ENCODE measurements around the gene GRIPAP1. TPM values are rescaled to one million over a fixed set of nuclear protein-coding genes. Genes with fewer than 3 reads are reported as not detected.

GRIPAP1 gene
- total RNA-seq, 2 donors from 2014 or later: 26.9 to 62.4 TPM

GRCh38 chrX:48957827-48958634 is 44.0 kb downstream of the GRIPAP1 start:
- Histone ChIP-seq H3K9me3 (no peaks in the 10 kb centered on the region), H3K4me1 (replicated peaks) (no peaks in the 10 kb centered on the region), H3K4me3 (peak overlapping the region; percentile 52 to 53), H3K27me3 (replicated peaks; ENCODE audit: insufficient read depth) (no peaks in the 10 kb centered on the region), H3K36me3 (no peaks in the 10 kb centered on the region), H3K27ac (peak overlapping the region; percentile 93 to 95)
- TF ChIP-seq POLR2AphosphoS5 (IDR thresholded peaks at IDR 0.05): peak; percentile 79
- peak; percentile 47 for TF ChIP-seq POLR2A (IDR thresholded peaks at IDR 0.05)
- peak in 1 of 4 experiments; percentile 11 for TF ChIP-seq CTCF (IDR thresholded peaks at IDR 0.05)
- intact Hi-C loops (cut with DNase I): loop anchor here (1.0 to 5.0 kb wide), 2 partner anchors 61 to 85 kb away; partner anchors contain the start of genes PQBP1, TFE3 and TIMM17B
- peak; percentile 96 for DNase-seq (ENCODE audit: low spot score)
- WGBS: under 1% methylated on average over 46 of the region's 66 CpGs

GRCh38 chrX:48957477-48957826 is 44.6 kb downstream of the GRIPAP1 start, which contains the start of gene OTUD5:
Gene OTUD5 (minus strand): TSS chrX:48957607. CDS start chrX:48957570, 37 bp downstream.
- DNase-seq (ENCODE audit: low spot score): no peak
- intact Hi-C loops (cut with DNase I): loop anchor here (5.0 kb wide), 1 partner anchor 60 kb away; the partner anchor contains the start of genes PQBP1 and TIMM17B
- Histone ChIP-seq H3K36me3 (no peaks in the 10 kb centered on the region), H3K4me3 (peak within 1 kb of the TSS; percentile 52 to 53), H3K27me3 (replicated peaks; ENCODE audit: insufficient read depth) (no peaks in the 10 kb centered on the region), H3K4me1 (replicated peaks) (no peaks in the 10 kb centered on the region), H3K27ac (peak within 1 kb of the TSS; percentile 93 to 95), H3K9me3 (no peaks in the 10 kb centered on the region)
- WGBS: under 1% methylated on average over 27 of the region's 53 CpGs
- no peak for TF ChIP-seq CTCF (IDR thresholded peaks at IDR 0.05)
- no peak for TF ChIP-seq POLR2A (IDR thresholded peaks at IDR 0.05)
- TF ChIP-seq POLR2AphosphoS5 (IDR thresholded peaks at IDR 0.05): no peak

- 12% methylated on average over 7 of the region's 61 CpGs for WGBS
- peak overlapping the region; percentile 52 to 53 for H3K4me3 ChIP-seq
- TF ChIP-seq CTCF (IDR thresholded peaks at IDR 0.05): no peak
- no peak for TF ChIP-seq POLR2AphosphoS5 (IDR thresholded peaks at IDR 0.05)
- TF ChIP-seq POLR2A (IDR thresholded peaks at IDR 0.05): no peak
- DNase-seq (ENCODE audit: low spot score): peak; percentile 3
- H3K36me3 ChIP-seq: no peaks in the 10 kb centered on the region
- no peaks in the 10 kb centered on the region for H3K4me1 ChIP-seq (replicated peaks)
- peak overlapping the region; percentile 93 to 95 for H3K27ac ChIP-seq
- H3K9me3 ChIP-seq: no peaks in the 10 kb centered on the region
- intact Hi-C loops (cut with DNase I): loop anchor here (5.0 kb wide), 1 partner anchor 60 kb away; the partner anchor contains the start of genes PQBP1 and TIMM17B
- H3K27me3 ChIP-seq (replicated peaks; ENCODE audit: insufficient read depth): no peaks in the 10 kb centered on the region
Measured at GRCh38 chrX:48956728-48957414, 45.2 kb downstream of the GRIPAP1 start.

GRCh38 chrX:48948589-48948988 is 53.5 kb downstream of the GRIPAP1 start:
- Histone ChIP-seq H3K27ac (no peak overlapping the region), H3K36me3 (no peaks in the 10 kb centered on the region), H3K4me1 (replicated peaks) (no peaks in the 10 kb centered on the region), H3K4me3 (no peak overlapping the region), H3K9me3 (no peaks in the 10 kb centered on the region), H3K27me3 (replicated peaks; ENCODE audit: insufficient read depth) (no peaks in the 10 kb centered on the region)
- WGBS: 89% methylated on average over 1 of the region's 1 CpG
- TF ChIP-seq POLR2A (IDR thresholded peaks at IDR 0.05) (no peak), CTCF (IDR thresholded peaks at IDR 0.05) (no peak), POLR2AphosphoS5 (IDR thresholded peaks at IDR 0.05) (no peak)
- no peak for DNase-seq (ENCODE audit: low spot score)
- intact Hi-C loops (cut with DNase I): no loop called here

Data from prostate gland (tissue), 2 donors.